Lung (tissue), 12 donors: ENCODE measurements around the gene SARS2. TPM values are rescaled to one million over a fixed set of nuclear protein-coding genes. Genes with fewer than 3 reads are reported as not detected.
A peak's percentile ranks its signal among the peaks of the same experiment; 100 is the strongest.

Experiments used
- ATAC-seq: fragments of 200-7000 bp; cut with Tn5 transposase; one replicate; pipeline ENCODE4 v1.9.1; 2020; ENCODE audit warnings: moderate number of reproducible peaks; ENCODE audit not compliant: insufficient read depth, low FRiP score
- DNase-seq, 3 donors: peaks; one replicate each; pipeline ENCODE4 v3.0.0-alpha.2; 2013 to 2017
- H3K27ac ChIP-seq, 2 donors: one replicate each; pipeline ENCODE4 v1.5.1; 2013; ENCODE audit warnings: mild to moderate bottlenecking in 2 of 2, moderate library complexity in 2 of 2, control low read depth in 1 of 2, inconsistent platforms in 1 of 2, low read depth in 1 of 2, low read length in 1 of 2
- H3K27me3 ChIP-seq, 3 donors: one replicate each; pipeline ENCODE4 v1.5.1; 2013; ENCODE audit warnings: low read length in 2 of 3; ENCODE audit not compliant: control insufficient read depth in 3 of 3, insufficient read depth in 3 of 3
- H3K36me3 ChIP-seq, 4 donors: one replicate each; pipeline ENCODE4 v1.5.1; 2013; ENCODE audit warnings: low read length in 4 of 4, mild to moderate bottlenecking in 1 of 4, moderate library complexity in 1 of 4; ENCODE audit not compliant: control insufficient read depth in 4 of 4, insufficient read depth in 4 of 4
- H3K4me1 ChIP-seq, 5 donors: one replicate each; pipeline ENCODE4 v1.5.1; 2013; ENCODE audit warnings: low read length in 5 of 5, mild to moderate bottlenecking in 2 of 5, moderate library complexity in 1 of 5; ENCODE audit not compliant: control insufficient read depth in 5 of 5, insufficient read depth in 5 of 5
- H3K4me3 ChIP-seq: one replicate; pipeline ENCODE4 v1.5.1; 2013; ENCODE audit warnings: mild to moderate bottlenecking, control low read depth, moderate library complexity
- H3K9ac ChIP-seq, 2 donors: one replicate each; pipeline ENCODE4 v1.5.1; 2013; ENCODE audit warnings: low read length in 2 of 2, control low read depth in 1 of 2; ENCODE audit not compliant: insufficient read depth in 1 of 2
- H3K9me3 ChIP-seq, 4 donors: one replicate each; pipeline ENCODE4 v1.5.1; 2013; ENCODE audit warnings: low read length in 3 of 4, mild to moderate bottlenecking in 1 of 4, moderate library complexity in 1 of 4; ENCODE audit not compliant: control insufficient read depth in 4 of 4, insufficient read depth in 3 of 4
- WGBS, 2 donors: extraction: QIAGEN DNeasy Blood & Tissue Kit; methylation state at CpG; one replicate each; pipeline ENCODE4 v1.1.7; 2013; 5-methylcytosine and 5-hydroxymethylcytosine counted together
- polyA plus RNA-seq, 2 donors: library from polyadenylated mRNA; stranded (reverse); fragments of 200-250 nt; gene quantifications; one replicate each; pipeline ENCODE4 v1.2.1, GENCODE V29; 2013
- total RNA-seq, 2 donors: library from RNA; depleted of rRNA in 1 of 2; stranded (reverse); fragments of >200 nt in 1 of 2; gene quantifications; one replicate each; pipeline ENCODE4 v1.2.1, GENCODE V29; 2014 to 2021
- TF ChIP-seq, protein P1 (sequence below): IDR thresholded peaks from 2 replicates; pipeline ENCODE4 v1.5.1; 2012; ENCODE audit warnings: mild to moderate bottlenecking; ENCODE audit errors: control extremely low read depth, extremely low read depth
- donor health status: control.
- donor health status: control.
- donor health status: Bipolar disorder and iron deficiency.
- donor health status: healthy.
- donor health status: DM: yes; HTN: yes; CAD: no.

Gene SARS2
- total and polyA plus RNA-seq, 4 donors, result 14.3 to 34.6 (median 24.3) TPM

GRCh38 chr19:38900202-38900629 lies 30.3 kb downstream of the SARS2 start:
- 2 to 3% methylated on average over 8 of the region's 8 CpGs for WGBS, 2 donors
- H3K4me1 ChIP-seq, result peaks cover 0 to 18% (median 9%) of the 10 kb centered on the region in 5 donors
- TF ChIP-seq, protein P1, sequence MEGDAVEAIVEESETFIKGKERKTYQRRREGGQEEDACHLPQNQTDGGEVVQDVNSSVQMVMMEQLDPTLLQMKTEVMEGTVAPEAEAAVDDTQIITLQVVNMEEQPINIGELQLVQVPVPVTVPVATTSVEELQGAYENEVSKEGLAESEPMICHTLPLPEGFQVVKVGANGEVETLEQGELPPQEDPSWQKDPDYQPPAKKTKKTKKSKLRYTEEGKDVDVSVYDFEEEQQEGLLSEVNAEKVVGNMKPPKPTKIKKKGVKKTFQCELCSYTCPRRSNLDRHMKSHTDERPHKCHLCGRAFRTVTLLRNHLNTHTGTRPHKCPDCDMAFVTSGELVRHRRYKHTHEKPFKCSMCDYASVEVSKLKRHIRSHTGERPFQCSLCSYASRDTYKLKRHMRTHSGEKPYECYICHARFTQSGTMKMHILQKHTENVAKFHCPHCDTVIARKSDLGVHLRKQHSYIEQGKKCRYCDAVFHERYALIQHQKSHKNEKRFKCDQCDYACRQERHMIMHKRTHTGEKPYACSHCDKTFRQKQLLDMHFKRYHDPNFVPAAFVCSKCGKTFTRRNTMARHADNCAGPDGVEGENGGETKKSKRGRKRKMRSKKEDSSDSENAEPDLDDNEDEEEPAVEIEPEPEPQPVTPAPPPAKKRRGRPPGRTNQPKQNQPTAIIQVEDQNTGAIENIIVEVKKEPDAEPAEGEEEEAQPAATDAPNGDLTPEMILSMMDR, result no peak
- no peak for DNase-seq
- peak overlapping the region; percentile 95 to 97 for H3K27ac ChIP-seq
- peak overlapping the region; percentile 93 for H3K4me3 ChIP-seq
- peaks cover 0 to 2% (median 0%) of the 10 kb centered on the region in 4 donors for H3K9me3 ChIP-seq
- peak overlapping the region; percentile 14 to 97 for H3K9ac ChIP-seq
- H3K27me3 ChIP-seq, result no peaks in the 10 kb centered on the region
- H3K36me3 ChIP-seq, result peaks cover 0 to 8% (median 0%) of the 10 kb centered on the region in 4 donors
- ATAC-seq, result no peak

DNA sequence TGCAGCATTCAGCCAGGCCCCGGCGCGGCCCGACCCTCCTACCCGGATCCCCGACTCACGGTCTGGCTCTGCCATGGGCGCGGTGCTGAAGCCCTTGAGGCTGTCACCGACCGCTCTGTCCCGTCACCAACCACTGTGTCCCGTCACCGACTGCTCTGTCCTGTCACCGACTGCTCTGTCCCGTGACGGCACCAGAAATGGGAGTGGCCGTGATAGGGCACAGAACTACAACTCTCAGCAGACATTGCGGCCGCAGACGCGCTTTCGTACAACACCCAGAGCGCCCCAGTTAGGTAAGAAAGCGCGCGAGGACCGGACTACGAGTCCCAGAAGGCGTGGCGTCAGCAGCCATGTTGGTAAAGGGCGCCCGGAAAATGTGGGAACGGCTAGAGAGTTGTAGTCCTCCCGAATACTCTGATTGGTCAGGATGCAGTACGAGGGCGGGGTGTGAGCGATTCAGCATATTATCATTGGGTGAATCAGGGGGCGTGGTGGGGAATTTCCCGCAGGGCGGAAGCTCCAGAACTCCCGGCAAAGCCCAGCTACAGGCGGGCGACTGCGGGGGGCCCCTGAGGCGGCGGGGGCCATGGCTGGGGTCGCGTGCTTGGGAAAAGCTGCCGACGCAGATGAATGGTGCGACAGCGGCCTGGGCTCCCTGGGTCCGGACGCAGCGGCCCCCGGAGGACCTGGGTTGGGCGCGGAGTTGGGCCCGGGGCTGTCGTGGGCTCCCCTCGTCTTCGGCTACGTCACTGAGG lies 30.9 kb downstream of the SARS2 start, which contains the start of the genes NFKBIB and SIRT2:
NFKBIB (plus strand) TSS at position 523 of the 755 bp plus-strand sequence; CDS start at position 587, 64 bp downstream.
SIRT2 (minus strand) TSS at position 172 of the 755 bp plus-strand sequence; CDS start at position 75, 97 bp downstream.
- peak within 1 kb of the TSS; percentile 93 for H3K4me3 ChIP-seq
- H3K27me3 ChIP-seq, result no peaks in the 10 kb centered on the region
- TF ChIP-seq, protein P1, result no peak
- H3K27ac ChIP-seq, result peak within 1 kb of the TSS; percentile 95 to 97
- H3K9ac ChIP-seq, result peak within 1 kb of the TSS; percentile 84 to 97
- H3K4me1 ChIP-seq, result peaks cover 0 to 18% (median 9%) of the 10 kb centered on the region in 5 donors
- H3K36me3 ChIP-seq, result peaks cover 0 to 5% (median 0%) of the 10 kb centered on the region in 4 donors
- ATAC-seq, result peak; percentile 97
- H3K9me3 ChIP-seq, result peaks cover 0 to 2% (median 0%) of the 10 kb centered on the region in 4 donors
- DNase-seq, result peak; percentile 100
- 0% methylated on average over 61 to 64 of the region's 64 CpGs for WGBS, 2 donors

DNA sequence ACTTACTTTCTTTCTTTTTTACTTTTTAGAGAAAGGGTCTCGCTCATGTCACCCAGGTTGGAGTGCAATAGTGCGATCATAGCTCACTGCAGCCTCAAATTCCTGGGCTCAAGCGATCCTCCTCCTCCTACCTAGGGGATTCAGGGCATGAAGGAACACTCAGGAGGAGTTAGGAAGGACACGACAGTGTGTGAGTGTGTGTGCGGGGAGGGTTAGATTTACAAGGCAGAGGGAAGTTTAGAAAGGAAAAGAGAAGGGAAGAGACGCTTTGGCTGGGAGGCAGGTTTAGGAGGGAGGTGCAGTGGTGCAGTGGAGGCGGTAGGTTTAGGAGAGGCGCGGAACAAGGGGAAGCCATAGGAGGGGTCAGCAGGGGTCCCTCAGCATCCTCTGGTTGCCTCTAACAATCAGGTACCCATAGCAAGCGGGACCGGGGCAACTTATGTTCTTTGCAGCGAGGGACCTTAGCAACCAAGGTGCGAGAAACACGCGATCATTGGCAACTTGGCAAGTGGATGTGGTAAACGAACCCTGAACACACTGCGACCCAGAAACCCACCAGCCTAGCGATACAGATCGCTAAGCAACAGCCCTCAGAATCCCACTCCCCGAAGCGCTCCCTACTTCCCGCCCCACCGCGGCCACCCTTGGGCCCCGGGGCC lies 31.6 kb downstream of the SARS2 start:
- ATAC-seq, result no peak
- Histone ChIP-seq H3K27ac (peak overlapping the region; percentile 62 to 77), H3K36me3 (peaks cover 0 to 5% (median 0%) of the 10 kb centered on the region in 4 donors), H3K4me3 (peak overlapping the region; percentile 57), H3K9me3 (peaks cover 0 to 2% (median 0%) of the 10 kb centered on the region in 4 donors), H3K9ac (peak overlapping the region; percentile 84 to 94), H3K4me1 (peaks cover 0 to 18% (median 9%) of the 10 kb centered on the region in 5 donors), H3K27me3 (no peaks in the 10 kb centered on the region)
- 7 to 9% methylated on average over 25 of the region's 25 CpGs for WGBS, 2 donors
- TF ChIP-seq, protein P1, result no peak
- DNase-seq, result peak in 1 of 3 donors; percentile 51
